GM19035 (cell line): ENCODE measurements around the gene ROBO1.
"Not testable (repeated sequence)": the region's sequence is repeated elsewhere in the genome, so short reads cannot be mapped to it uniquely, and the experiment has no call there.

Experiments used
- ATAC-seq: cut with Tn5 transposase; IDR thresholded peaks from one replicate; pipeline ENCODE4 v1.9.1; 2021; ENCODE audit not compliant: unreplicated experiment

Gene ROBO1

GRCh38 chr3:79767905-79768267, at the start of gene ROBO1:
Gene ROBO1, minus strand, starts transcription at chr3:79767998.
- no peak for ATAC-seq

GRCh38 chr3:79817224-79817623, 49.4 kb upstream of the ROBO1 start:
- no peak for ATAC-seq

- no peak for ATAC-seq
These were observed 47.7 kb upstream of the ROBO1 start for GRCh38 chr3:79815478-79815877.

GRCh38 chr3:79810581-79810980, 42.8 kb upstream of the ROBO1 start:
- ATAC-seq, result no peak

- ATAC-seq, result no peak
These were observed 42.3 kb upstream of the ROBO1 start for GRCh38 chr3:79810092-79810491.

GRCh38 chr3:79809106-79809505, 41.3 kb upstream of the ROBO1 start:
- ATAC-seq, result no peak

GRCh38 chr3:79808515-79808914, 40.7 kb upstream of the ROBO1 start:
- no peak for ATAC-seq

- not testable (repeated sequence) for ATAC-seq
These were observed 22.4 kb upstream of the ROBO1 start for GRCh38 chr3:79790177-79790576.

- no peak for ATAC-seq
These were observed 5.5 kb upstream of the ROBO1 start for GRCh38 chr3:79773291-79773690.

GRCh38 chr3:79769229-79769628, 1.4 kb upstream of the ROBO1 start:
- no peak for ATAC-seq

GRCh38 chr3:79767194-79767904, 449 bp downstream of the ROBO1 start:
- ATAC-seq, result no peak

- no peak for ATAC-seq
These were observed 1.2 kb downstream of the ROBO1 start for GRCh38 chr3:79766496-79767193.

GRCh38 chr3:79765911-79766310, 1.9 kb downstream of the ROBO1 start:
- ATAC-seq, result no peak

GRCh38 chr3:79761441-79761840, 6.4 kb downstream of the ROBO1 start:
- ATAC-seq, result no peak

- ATAC-seq, result no peak
These were observed 16.1 kb downstream of the ROBO1 start for GRCh38 chr3:79751703-79752102.

GRCh38 chr3:79737530-79737929, 30.3 kb downstream of the ROBO1 start:
- no peak for ATAC-seq

- ATAC-seq, result no peak
These were observed 38.7 kb downstream of the ROBO1 start for GRCh38 chr3:79729096-79729495.

GRCh38 chr3:79726786-79727185, 41.0 kb downstream of the ROBO1 start:
- ATAC-seq, result no peak

- ATAC-seq, result no peak
These were observed 43.6 kb downstream of the ROBO1 start for GRCh38 chr3:79724206-79724605.

GRCh38 chr3:79690072-79690471, 77.7 kb downstream of the ROBO1 start:
- no peak for ATAC-seq

- ATAC-seq, result no peak
These were observed 82.7 kb downstream of the ROBO1 start for GRCh38 chr3:79685108-79685507.

- ATAC-seq, result no peak
These were observed 83.8 kb downstream of the ROBO1 start for GRCh38 chr3:79684041-79684440.

GRCh38 chr3:79672731-79673130, 95.1 kb downstream of the ROBO1 start:
- ATAC-seq, result no peak
